8988T (cell line): ENCODE results near the gene IFNG-AS1.
A peak's percentile ranks its signal among the peaks of the same experiment; 100 is the strongest.

Experiments used
- DNase-seq: peaks from one replicate; pipeline ENCODE4 v3.0.0; 2011

Gene IFNG-AS1

GRCh38 chr12:68040450-68041075, 51.3 kb downstream of the IFNG-AS1 start:
- peak; percentile 30 for DNase-seq

- DNase-seq = no peak
These were observed 53.0 kb downstream of the IFNG-AS1 start for GRCh38 chr12:68042212-68042699.

GRCh38 chr12:68043435-68043834, 54.2 kb downstream of the IFNG-AS1 start:
- no peak for DNase-seq

GRCh38 chr12:68048648-68049297, 59.5 kb downstream of the IFNG-AS1 start:
- no peak for DNase-seq

- DNase-seq = no peak
These were observed 67.1 kb downstream of the IFNG-AS1 start for GRCh38 chr12:68056300-68056699.

- no peak for DNase-seq
These were observed 74.8 kb downstream of the IFNG-AS1 start for GRCh38 chr12:68063900-68064590.

GRCh38 chr12:68065163-68065562, 75.9 kb downstream of the IFNG-AS1 start:
- DNase-seq = no peak

- DNase-seq = no peak
These were observed 76.4 kb downstream of the IFNG-AS1 start for GRCh38 chr12:68065687-68066086.

- no peak for DNase-seq
These were observed 78.6 kb downstream of the IFNG-AS1 start for GRCh38 chr12:68067762-68068376.

- DNase-seq = no peak
These were observed 80.0 kb downstream of the IFNG-AS1 start for GRCh38 chr12:68069275-68069674.
